A673 (cell line): Measurements from ENCODE around the gene GBX1. TPM values are rescaled to one million over a fixed set of nuclear protein-coding genes. Genes with fewer than 3 reads are reported as not detected.

Experiments
- BruUV-seq: library from RNA; stranded (reverse); fragments of 400-500 nt; replicated peaks from 2 replicates; lab custom pipeline; 2021; lab: Mats Ljungman, UMichigan
- CTCF ChIA-PET: fragments of 300-600 bp; sonication (Branson Sonifier 250); formaldehyde crosslinking; loops from one replicate; lab custom pipeline; 2022; ENCODE audit warnings: antibody characterized with exemption; lab: Charles Lee
- POLR2A ChIA-PET: fragments of 300-600 bp; sonication (Branson Sonifier 250); formaldehyde crosslinking; loops from one replicate; lab custom pipeline; 2022; ENCODE audit warnings: antibody characterized with exemption; ENCODE audit not compliant: low non-redundant PET; lab: Charles Lee
- DNase-seq: peaks from one replicate; pipeline ENCODE4 v3.0.0-alpha.2; 2015; ENCODE audit warnings: low spot score
- H3K27ac ChIP-seq: fragments of 200-600 bp; sonication (generic); 2 replicates; pipeline ENCODE4 v1.5.1; 2016; ENCODE audit warnings: mixed run types, low read depth, mild to moderate bottlenecking, mixed read lengths, antibody characterized with exemption, low read length; ENCODE audit not compliant: poor library complexity, severe bottlenecking
- H3K27me3 ChIP-seq: fragments of 200-600 bp; sonication (generic); replicated peaks from 2 replicates; pipeline ENCODE4 v1.6.1; 2017; ENCODE audit warnings: mixed run types, low read depth, mild to moderate bottlenecking, mixed read lengths, antibody characterized with exemption, low read length; ENCODE audit not compliant: insufficient read depth, poor library complexity
- H3K36me3 ChIP-seq: fragments of 200-600 bp; sonication (generic); 2 replicates; pipeline ENCODE4 v1.6.1; 2016; ENCODE audit warnings: mixed run types, mild to moderate bottlenecking, mixed read lengths, antibody characterized with exemption, low read length; ENCODE audit not compliant: insufficient read depth, poor library complexity, severe bottlenecking
- H3K4me1 ChIP-seq: fragments of 200-600 bp; sonication (generic); 2 replicates; pipeline ENCODE4 v1.6.1; 2017; ENCODE audit warnings: mixed run types, mild to moderate bottlenecking, mixed read lengths, antibody characterized with exemption, low read length; ENCODE audit not compliant: insufficient read depth, poor library complexity, severe bottlenecking
- H3K4me3 ChIP-seq: fragments of 200-600 bp; sonication (generic); 2 replicates; pipeline ENCODE4 v1.5.1; 2016; ENCODE audit warnings: low read depth, mixed run types, mild to moderate bottlenecking, mixed read lengths, low read length; ENCODE audit not compliant: poor library complexity, severe bottlenecking
- H3K9me3 ChIP-seq: fragments of 200-600 bp; sonication (generic); 2 replicates; pipeline ENCODE4 v1.6.1; 2016; ENCODE audit warnings: mixed run types, low read depth, mild to moderate bottlenecking, mixed read lengths, antibody characterized with exemption, low read length; ENCODE audit not compliant: poor library complexity, severe bottlenecking
- EZH2 ChIP-seq: fragments of 200-600 bp; sonication (generic); IDR thresholded peaks from 2 replicates; pipeline ENCODE4 v1.6.1; 2017; ENCODE audit warnings: borderline replicate concordance, low read depth, mild to moderate bottlenecking, mixed read lengths, antibody characterized with exemption, low read length; ENCODE audit not compliant: poor library complexity, severe bottlenecking
- intact Hi-C: fragments of 100-400 bp; cut with micrococcal nuclease; formaldehyde crosslinking; loops from one replicate; pipeline ENCODE4 v1.10.0; 2022; ENCODE audit not compliant: unreplicated experiment
- total RNA-seq: library from RNA; stranded (reverse); gene quantifications from 2 replicates; pipeline ENCODE4 v1.2.3, GENCODE V29; 2021
- TF ChIP-seq, protein P1 (sequence below): fragments of 300-800, 200-600 bp; sonication (generic); conservative IDR thresholded peaks from 2 replicates; pipeline ENCODE4 v1.5.1; 2017; ENCODE audit warnings: low read depth, mild to moderate bottlenecking, antibody characterized with exemption, low read length, moderate library complexity, mixed read lengths

Gene GBX1
- total RNA-seq, 1 experiment from 2014 or later: not detected

DNA sequence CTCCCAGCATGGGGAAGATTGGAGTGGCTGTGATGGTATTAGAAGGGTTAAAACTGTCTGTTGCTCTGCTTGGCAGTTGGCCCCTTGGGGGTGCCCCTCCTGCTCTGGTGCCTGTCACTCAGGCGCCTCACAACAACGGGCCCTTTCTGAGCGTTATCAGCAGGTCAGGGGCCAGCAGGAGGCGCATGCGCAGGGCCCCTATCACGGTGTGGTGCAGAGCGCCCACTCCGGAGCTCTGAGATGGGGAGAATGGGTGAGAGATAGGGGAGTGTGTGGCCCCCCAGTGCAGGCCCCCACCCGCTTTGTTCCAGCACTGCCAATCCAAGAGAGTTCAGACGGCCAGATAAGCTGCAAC, 24.8 kb downstream of the GBX1 start:
- no TSS peak for BruUV-seq
- intact Hi-C loops: no loop called here
- H3K36me3 ChIP-seq: peaks cover 24% of the 10 kb centered on the region
- ChIA-PET CTCF (no interaction called here), POLR2A (no interaction called here)
- no peak overlapping the region for H3K27ac ChIP-seq
- TF ChIP-seq, protein P1, sequence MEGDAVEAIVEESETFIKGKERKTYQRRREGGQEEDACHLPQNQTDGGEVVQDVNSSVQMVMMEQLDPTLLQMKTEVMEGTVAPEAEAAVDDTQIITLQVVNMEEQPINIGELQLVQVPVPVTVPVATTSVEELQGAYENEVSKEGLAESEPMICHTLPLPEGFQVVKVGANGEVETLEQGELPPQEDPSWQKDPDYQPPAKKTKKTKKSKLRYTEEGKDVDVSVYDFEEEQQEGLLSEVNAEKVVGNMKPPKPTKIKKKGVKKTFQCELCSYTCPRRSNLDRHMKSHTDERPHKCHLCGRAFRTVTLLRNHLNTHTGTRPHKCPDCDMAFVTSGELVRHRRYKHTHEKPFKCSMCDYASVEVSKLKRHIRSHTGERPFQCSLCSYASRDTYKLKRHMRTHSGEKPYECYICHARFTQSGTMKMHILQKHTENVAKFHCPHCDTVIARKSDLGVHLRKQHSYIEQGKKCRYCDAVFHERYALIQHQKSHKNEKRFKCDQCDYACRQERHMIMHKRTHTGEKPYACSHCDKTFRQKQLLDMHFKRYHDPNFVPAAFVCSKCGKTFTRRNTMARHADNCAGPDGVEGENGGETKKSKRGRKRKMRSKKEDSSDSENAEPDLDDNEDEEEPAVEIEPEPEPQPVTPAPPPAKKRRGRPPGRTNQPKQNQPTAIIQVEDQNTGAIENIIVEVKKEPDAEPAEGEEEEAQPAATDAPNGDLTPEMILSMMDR: no peak
- TF ChIP-seq EZH2: no peak
- no peaks in the 10 kb centered on the region for H3K9me3 ChIP-seq
- no peak for DNase-seq
- no peak overlapping the region for H3K4me3 ChIP-seq
- H3K27me3 ChIP-seq: no peaks in the 10 kb centered on the region
- no peaks in the 10 kb centered on the region for H3K4me1 ChIP-seq

DNA sequence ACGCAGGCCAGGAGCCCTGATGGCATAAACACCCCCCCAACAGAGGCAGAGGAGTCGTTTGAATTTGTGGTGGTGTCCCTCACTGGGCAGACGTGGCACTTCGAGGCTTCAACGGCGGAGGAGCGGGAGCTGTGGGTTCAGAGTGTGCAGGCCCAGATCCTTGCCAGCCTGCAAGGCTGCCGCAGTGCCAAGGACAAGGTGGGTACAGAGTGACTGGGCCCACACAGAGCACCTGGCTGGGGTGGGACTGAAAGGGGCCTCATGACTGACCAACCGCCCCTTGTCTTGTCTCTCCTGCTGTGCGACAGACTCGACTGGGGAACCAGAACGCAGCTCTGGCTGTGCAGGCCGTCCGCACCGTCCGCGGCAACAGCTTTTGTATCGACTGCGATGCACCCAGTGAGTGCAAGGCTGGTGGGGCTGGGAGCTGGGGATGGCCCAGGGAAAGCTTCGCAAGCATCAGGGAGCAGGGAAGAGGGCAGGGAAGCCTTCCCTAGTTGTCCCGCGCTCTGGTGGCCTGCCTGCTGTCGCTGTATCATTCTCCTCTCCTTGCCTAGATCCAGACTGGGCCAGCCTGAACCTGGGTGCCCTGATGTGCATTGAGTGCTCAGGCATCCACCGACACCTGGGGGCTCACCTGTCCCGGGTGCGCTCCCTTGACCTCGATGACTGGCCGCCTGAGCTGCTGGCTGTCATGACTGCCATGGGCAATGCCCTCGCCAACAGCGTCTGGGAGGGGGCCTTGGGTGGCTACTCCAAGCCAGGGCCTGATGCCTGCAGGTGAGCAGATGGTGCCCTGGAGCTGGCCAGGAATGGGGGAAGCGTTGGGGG, 25.4 kb downstream of the GBX1 start:
- Histone ChIP-seq H3K36me3 (peaks cover 24% of the 10 kb centered on the region), H3K9me3 (no peaks in the 10 kb centered on the region), H3K27me3 (no peaks in the 10 kb centered on the region), H3K4me3 (no peak overlapping the region), H3K27ac (no peak overlapping the region), H3K4me1 (no peaks in the 10 kb centered on the region)
- no peak for DNase-seq
- intact Hi-C loops: no loop called here
- ChIA-PET CTCF (interaction anchor here (0.6 to 1.3 kb wide), 2 partner anchors 18 to 157 kb away, joined by 3 read pairs; no protein-coding TSS in a partner anchor), POLR2A (no interaction called here)
- TF ChIP-seq, protein P1: no peak
- TF ChIP-seq EZH2: no peak
- BruUV-seq: no TSS peak

DNA sequence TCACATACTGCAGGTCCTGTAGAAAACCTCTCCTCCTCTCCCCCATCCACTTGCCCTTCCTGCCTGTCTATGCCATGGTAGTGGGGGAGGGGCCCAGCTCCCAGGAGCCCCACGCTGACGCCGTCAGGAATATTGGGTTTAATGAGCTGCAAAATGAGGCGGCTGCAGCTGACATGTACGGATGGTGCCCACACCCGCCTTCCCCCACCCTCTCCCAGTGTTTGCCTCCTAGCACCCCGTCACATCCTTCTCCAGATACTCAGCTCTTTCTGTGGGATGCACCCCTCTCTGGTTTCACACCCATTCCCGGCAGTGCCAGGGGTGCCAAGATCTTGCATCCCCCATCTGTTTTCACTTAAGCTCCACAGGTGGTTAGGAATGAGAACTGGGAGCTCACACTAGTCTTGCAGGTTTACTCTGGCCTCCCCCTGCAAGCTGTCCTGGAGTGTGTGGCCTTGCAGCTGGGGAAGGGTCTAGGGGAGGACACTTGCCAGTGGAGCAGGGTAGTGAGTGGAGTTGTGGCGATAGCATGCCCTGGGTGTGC, 26.1 kb downstream of the GBX1 start:
- H3K36me3 ChIP-seq: peaks cover 24% of the 10 kb centered on the region
- ChIA-PET CTCF (interaction anchor here (1.3 kb wide), 1 partner anchor 17 kb away, joined by 3 read pairs; no protein-coding TSS in a partner anchor), POLR2A (no interaction called here)
- intact Hi-C loops: no loop called here
- TF ChIP-seq, protein P1: no peak
- no peak for TF ChIP-seq EZH2
- no TSS peak for BruUV-seq
- H3K9me3 ChIP-seq: no peaks in the 10 kb centered on the region
- H3K27me3 ChIP-seq: no peaks in the 10 kb centered on the region
- DNase-seq: no peak
- no peak overlapping the region for H3K27ac ChIP-seq
- H3K4me1 ChIP-seq: no peaks in the 10 kb centered on the region
- H3K4me3 ChIP-seq: no peak overlapping the region
